ENCODE results near the gene FCGBP.

Gene FCGBP

DNA sequence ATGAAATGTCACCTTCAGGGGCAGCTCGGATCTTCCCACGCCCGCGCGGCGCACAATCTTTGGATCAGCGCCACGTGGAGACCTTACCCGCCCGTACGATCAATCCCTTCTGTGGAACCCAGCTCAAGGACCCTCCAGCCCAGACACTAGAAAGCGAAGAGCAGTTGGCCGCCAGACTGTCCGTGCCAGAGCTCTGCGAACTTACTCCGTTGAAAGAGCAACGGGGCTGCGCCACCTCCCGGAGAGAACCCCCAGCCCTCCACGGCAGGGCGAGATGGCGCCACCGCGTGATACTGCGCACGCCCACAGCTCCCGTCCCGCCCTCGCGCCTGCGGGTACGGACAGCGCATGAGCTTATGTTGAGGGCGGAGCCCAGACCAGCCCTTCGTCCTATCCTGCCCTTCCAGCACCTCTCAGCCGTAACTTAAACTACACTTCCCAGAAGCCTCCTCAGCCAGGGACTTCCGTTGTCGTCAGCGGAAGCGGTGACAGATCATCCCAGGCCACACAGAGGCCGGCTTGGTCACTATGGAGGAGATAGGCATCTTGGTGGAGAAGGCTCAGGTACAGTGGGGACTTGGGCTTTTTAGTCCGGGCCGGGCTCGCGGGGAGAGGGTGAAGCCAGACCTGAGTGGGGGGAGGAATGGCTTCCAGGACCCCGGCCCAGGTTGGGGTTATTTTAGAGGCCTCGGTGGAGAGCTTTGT lies 36.4 kb upstream of the FCGBP start, which contains the start of gene PSMC4:
Gene PSMC4 (plus strand): TSS at position 491 of the 705 bp plus-strand sequence. CDS start 38 bp downstream, at position 529.
- TF ChIP-seq CREB1 (IDR thresholded peaks at IDR 0.05; ENCODE audit: low read depth) = peak; percentile 89
- TF ChIP-seq EGR1 (IDR thresholded peaks at IDR 0.05) = peak; percentile 65
- 0 out of 2 replicates have a peak, but pooled peaks have one; percentile 40 for TF ChIP-seq NFIC (IDR thresholded peaks at IDR 0.05)
- peak; percentile 23; the same call in 1 of the 2 replicates for TF ChIP-seq TEAD4 (IDR thresholded peaks at IDR 0.05)
- peak; percentile 49 for TF ChIP-seq RAD21 (IDR thresholded peaks at IDR 0.05; ENCODE audit: low read depth)
- TF ChIP-seq TCF12 (IDR thresholded peaks at IDR 0.05; ENCODE audit: low read depth) = no peak
- TF ChIP-seq ZBTB7A (IDR thresholded peaks at IDR 0.05; ENCODE audit: low read depth) = 0 out of 2 replicates have a peak, but pooled peaks have one; percentile 45
- TF ChIP-seq YY1 (IDR thresholded peaks at IDR 0.05; ENCODE audit: low read depth) = peak; percentile 83
- TF ChIP-seq TAF1 (IDR thresholded peaks at IDR 0.05; ENCODE audit: low read depth) = peak; percentile 89
- TF ChIP-seq EP300 (IDR thresholded peaks at IDR 0.05; ENCODE audit: borderline replicate concordance) = no peak
- TF ChIP-seq USF1 (IDR thresholded peaks at IDR 0.05) = peak; percentile 54
- TF ChIP-seq REST (IDR thresholded peaks at IDR 0.05; ENCODE audit: low read depth) = no peak
- TF ChIP-seq FOXM1 (IDR thresholded peaks at IDR 0.05; ENCODE audit: borderline replicate concordance, low read depth) = no peak
- peak; percentile 97 for TF ChIP-seq MAX (IDR thresholded peaks at IDR 0.05)
- TF ChIP-seq CEBPB (IDR thresholded peaks at IDR 0.05) = no peak

DNA sequence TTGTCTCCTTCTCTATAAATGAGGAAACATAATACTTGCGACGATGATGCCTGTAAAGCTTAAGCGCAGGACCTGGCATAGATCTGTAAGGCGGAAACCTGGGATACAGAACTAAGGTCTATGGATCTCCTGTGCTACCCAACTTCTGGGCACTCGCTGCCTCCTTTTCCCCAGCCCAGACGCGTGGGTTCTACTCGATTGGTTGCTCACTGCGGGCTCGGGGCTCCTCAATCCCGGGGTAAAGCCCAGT lies 35.9 kb upstream of the FCGBP start:
- TF ChIP-seq EP300 (IDR thresholded peaks at IDR 0.05; ENCODE audit: borderline replicate concordance) (no peak), TAF1 (IDR thresholded peaks at IDR 0.05; ENCODE audit: low read depth) (no peak), MAX (IDR thresholded peaks at IDR 0.05) (no peak), NFIC (IDR thresholded peaks at IDR 0.05) (no peak), RAD21 (IDR thresholded peaks at IDR 0.05; ENCODE audit: low read depth) (no peak)

GRCh38 chr19:39969681-39970424 lies 35.4 kb upstream of the FCGBP start:
- no peak for TF ChIP-seq CREB1 (IDR thresholded peaks at IDR 0.05; ENCODE audit: low read depth)
- no peak for TF ChIP-seq REST (IDR thresholded peaks at IDR 0.05; ENCODE audit: low read depth)
- no peak for TF ChIP-seq TAF1 (IDR thresholded peaks at IDR 0.05; ENCODE audit: low read depth)
- no peak for TF ChIP-seq EP300 (IDR thresholded peaks at IDR 0.05; ENCODE audit: borderline replicate concordance)
- no peak for TF ChIP-seq ZBTB7A (IDR thresholded peaks at IDR 0.05; ENCODE audit: low read depth)

DNA sequence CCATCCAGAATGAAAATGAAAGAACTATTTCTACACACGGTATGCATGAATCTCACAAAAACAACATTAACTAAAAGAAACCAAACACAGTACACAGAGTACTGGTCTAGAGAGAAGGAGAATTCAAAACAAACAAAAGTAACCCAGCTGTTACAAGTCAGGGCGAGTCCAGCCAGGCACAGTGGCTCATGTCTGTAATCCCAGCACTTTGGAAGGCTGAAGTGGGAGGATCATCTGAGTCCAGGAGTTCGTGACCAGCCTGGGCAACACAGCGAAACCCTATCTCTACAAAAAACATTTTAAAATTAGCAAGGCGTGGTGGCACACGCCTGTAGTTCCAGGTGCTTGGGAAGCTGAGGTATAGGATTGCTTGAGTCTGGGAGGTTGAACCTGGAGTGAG lies 34.8 kb upstream of the FCGBP start:
- TF ChIP-seq USF1 (IDR thresholded peaks at IDR 0.05) = no peak
- no peak for TF ChIP-seq YY1 (IDR thresholded peaks at IDR 0.05; ENCODE audit: low read depth)
- TF ChIP-seq FOXM1 (IDR thresholded peaks at IDR 0.05; ENCODE audit: borderline replicate concordance, low read depth) = no peak
- TF ChIP-seq MAX (IDR thresholded peaks at IDR 0.05) = no peak
- no peak for TF ChIP-seq REST (IDR thresholded peaks at IDR 0.05; ENCODE audit: low read depth)
- no peak for TF ChIP-seq TAF1 (IDR thresholded peaks at IDR 0.05; ENCODE audit: low read depth)
- TF ChIP-seq TCF12 (IDR thresholded peaks at IDR 0.05; ENCODE audit: low read depth) = no peak
- TF ChIP-seq TEAD4 (IDR thresholded peaks at IDR 0.05) = no peak
- TF ChIP-seq CEBPB (IDR thresholded peaks at IDR 0.05) = no peak

All from Ishikawa (cell line).